ENCODE data around the gene ARL6IP6. TPM values are rescaled to one million over a fixed set of nuclear protein-coding genes. Genes with fewer than 3 reads are reported as not detected.

ARL6IP6 gene
- total and polyA plus RNA-seq, 5 donors from 2014 or later = 19.9 to 41.4 (median 33.1) TPM

DNA sequence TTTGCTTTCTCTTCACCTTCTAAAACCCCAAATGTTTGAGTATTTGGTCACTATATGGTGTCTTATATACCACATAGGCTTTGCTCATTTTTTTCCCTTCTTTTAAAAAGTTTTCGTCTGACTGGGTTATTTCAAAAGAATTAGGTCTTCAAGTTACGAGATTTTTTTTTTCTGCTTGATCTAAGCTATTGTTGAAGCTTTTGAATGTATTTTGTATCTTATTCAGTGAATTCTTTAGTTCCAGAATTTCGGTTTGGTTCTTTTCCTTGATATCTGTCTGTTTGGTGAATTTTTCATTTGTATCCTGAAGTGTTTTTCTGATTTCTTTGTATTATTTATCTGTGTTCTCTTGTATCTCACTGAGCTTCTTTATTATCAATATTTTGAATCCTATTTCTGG is 93.5 kb downstream of the ARL6IP6 start:
- Histone ChIP-seq H3K4me1 (ENCODE audit: control insufficient read depth, insufficient read depth, low read length, poor library complexity, severe bottlenecking) (no peaks in the 10 kb centered on the region), H3K4me3 (ENCODE audit: low read depth, low read length) (no peak overlapping the region), H3K27ac (ENCODE audit: insufficient read depth, low read length, poor library complexity, severe bottlenecking) (no peak overlapping the region), H3K9me3 (ENCODE audit: control insufficient read depth in 2 of 2, low read length in 2 of 2) (peaks cover 0 to 4% of the 10 kb centered on the region in 2 experiments), H3K36me3 (ENCODE audit: control insufficient read depth, insufficient read depth, low read length) (no peaks in the 10 kb centered on the region), H3K27me3 (ENCODE audit: control insufficient read depth, insufficient read depth, low read length) (no peaks in the 10 kb centered on the region)
- Mint-ChIP-seq H3K27ac (no peak overlapping the region), H3K4me1 (no peaks in the 10 kb centered on the region), H3K27me3 (peaks cover 14% of the 10 kb centered on the region), H3K4me3 (no peak overlapping the region), H3K9me3 (peaks cover 0 to 16% (median 4%) of the 10 kb centered on the region in 7 donors), H3K36me3 (no peaks in the 10 kb centered on the region)
- DNase-seq (no peak), ATAC-seq (ENCODE audit: low read depth in 2 of 2) (no peak)

Other genes starting within 250 kb of the ARL6IP6 start
- 126 TPM for gene PRPF40A, start 1.2 kb upstream of the ARL6IP6 start, total RNA-seq
- gene PRPF40A, start 1.2 kb upstream of the ARL6IP6 start, polyA plus RNA-seq = 100 to 1,000 TPM; 115 to 142 (median 118) TPM

All from CD4-positive, CD25-positive, alpha-beta regulatory T cell (primary cell).